ENCODE results near the gene OR1L4.

OR1L4 gene

DNA sequence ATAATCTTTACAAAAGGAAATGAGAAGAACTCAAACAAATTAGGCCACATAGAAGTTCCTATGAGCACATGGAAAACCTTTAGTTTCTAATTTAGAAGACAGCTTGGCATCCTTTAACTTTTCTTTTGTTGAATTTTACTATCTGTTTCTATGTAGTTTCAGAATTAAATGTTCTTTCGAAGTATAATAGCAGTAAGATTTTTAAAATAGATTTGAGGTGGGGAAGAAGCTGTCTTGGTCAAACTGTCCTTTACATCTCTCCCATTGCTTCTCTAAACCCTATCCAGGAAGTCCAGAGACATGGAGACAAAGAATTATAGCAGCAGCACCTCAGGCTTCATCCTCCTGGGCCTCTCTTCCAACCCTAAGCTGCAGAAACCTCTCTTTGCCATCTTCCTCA is at the start of gene OR1L4:
TSS of gene OR1L4 (plus strand) at position 301 of the 400 bp plus-strand sequence. CDS start at position 301, 0 bp downstream.
- DNase-seq = no peak

GRCh38 chr9:122684851-122685250 is 38.9 kb upstream of the OR1L4 start:
- DNase-seq = no peak

DNA sequence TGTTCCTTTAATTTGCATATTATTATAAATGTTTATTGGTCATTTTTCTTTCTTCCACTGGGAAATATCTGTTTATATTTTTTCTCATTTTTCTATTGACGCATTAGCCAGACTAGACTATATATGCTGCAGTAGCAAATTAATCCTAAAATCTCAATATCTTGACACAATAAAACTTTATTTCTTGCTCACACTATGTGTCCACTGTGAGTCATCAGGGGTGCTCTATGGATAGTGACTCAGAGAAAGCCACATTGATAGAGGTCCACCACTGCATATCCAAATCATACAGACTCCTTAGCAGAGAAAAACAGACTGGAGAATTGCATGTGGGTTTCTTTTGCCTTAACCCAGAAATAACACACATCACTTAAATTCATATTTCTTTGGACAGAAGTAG is 28.1 kb upstream of the OR1L4 start:
- no peak for DNase-seq

- no peak for DNase-seq
Measured at GRCh38 chr9:122718038-122718437, 5.8 kb upstream of the OR1L4 start.

GRCh38 chr9:122719218-122719617 is 4.6 kb upstream of the OR1L4 start:
- no peak for DNase-seq

- DNase-seq = no peak
Measured at GRCh38 chr9:122742003-122742402, 18.2 kb downstream of the OR1L4 start, which contains the start of gene OR1L6. Gene OR1L6 (plus strand): TSS chr9:122742303. CDS start chr9:122749848, 7,545 bp downstream.

- no peak for DNase-seq
Measured at GRCh38 chr9:122754825-122755224, 31.0 kb downstream of the OR1L4 start.

DNA sequence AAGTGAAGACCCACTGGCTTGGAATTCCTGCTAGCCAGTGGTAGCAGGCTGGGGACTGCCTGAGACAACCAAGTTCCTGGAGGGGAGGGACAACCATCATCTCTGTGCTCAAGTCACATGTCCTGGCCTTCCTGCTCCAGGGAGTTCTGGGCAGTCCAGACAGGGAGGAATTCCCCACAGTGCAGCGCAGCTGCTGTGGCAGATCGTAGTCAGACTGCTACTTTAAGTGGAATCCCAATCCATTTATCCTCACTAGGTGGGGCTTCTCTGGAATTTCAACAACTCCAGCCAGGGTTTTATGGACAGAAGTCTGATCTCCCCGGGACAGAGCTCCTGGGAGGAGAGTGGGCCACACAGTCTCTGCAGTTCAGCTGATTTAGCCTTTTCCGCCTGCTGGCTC is 44.0 kb downstream of the OR1L4 start:
- no peak for DNase-seq

All from stimulated activated CD8-positive, alpha-beta memory T cell treated with anti-CD3 and anti-CD28 coated beads, Interleukin-4, amount 100 ng/mL, for 48 hours (primary cell).